ENCODE results near the gene CCDC71L. TPM values are rescaled to one million over a fixed set of nuclear protein-coding genes. Genes with fewer than 3 reads are reported as not detected.

The CCDC71L gene
- total and polyA plus RNA-seq, 5 donors from 2014 or later, result 3.5 to 19.3 (median 4.8) TPM

- Mint-ChIP-seq H3K4me3 (no peak overlapping the region), H3K27me3 (peaks cover 7% of the 10 kb centered on the region), H3K4me1 (no peaks in the 10 kb centered on the region), H3K36me3 (no peaks in the 10 kb centered on the region), H3K27ac (no peak overlapping the region), H3K9me3 (peaks cover 0 to 6% (median 1%) of the 10 kb centered on the region in 7 donors)
- ATAC-seq (ENCODE audit: low read depth in 2 of 2), result no peak
- Histone ChIP-seq H3K27me3 (ENCODE audit: control insufficient read depth, insufficient read depth, low read length) (peaks cover 2% of the 10 kb centered on the region), H3K4me3 (ENCODE audit: low read depth, low read length) (no peak overlapping the region), H3K36me3 (ENCODE audit: control insufficient read depth, insufficient read depth, low read length) (no peaks in the 10 kb centered on the region), H3K27ac (ENCODE audit: insufficient read depth, low read length, poor library complexity, severe bottlenecking) (no peak overlapping the region), H3K9me3 (ENCODE audit: control insufficient read depth in 2 of 2, low read length in 2 of 2) (no peaks in the 10 kb centered on the region), H3K4me1 (ENCODE audit: control insufficient read depth, insufficient read depth, low read length, poor library complexity, severe bottlenecking) (no peaks in the 10 kb centered on the region)
- no peak for DNase-seq
Observed at GRCh38 chr7:106613848-106614560, 47.0 kb downstream of the CCDC71L start.

- H3K27ac ChIP-seq (ENCODE audit: insufficient read depth, low read length, poor library complexity, severe bottlenecking), result no peak overlapping the region
- no peaks in the 10 kb centered on the region for H3K4me1 ChIP-seq (ENCODE audit: control insufficient read depth, insufficient read depth, low read length, poor library complexity, severe bottlenecking)
- peaks cover 2% of the 10 kb centered on the region for H3K27me3 ChIP-seq (ENCODE audit: control insufficient read depth, insufficient read depth, low read length)
- Mint-ChIP-seq H3K27ac (no peak overlapping the region), H3K9me3 (peaks cover 0 to 6% (median 1%) of the 10 kb centered on the region in 7 donors), H3K4me3 (no peak overlapping the region), H3K36me3 (no peaks in the 10 kb centered on the region), H3K4me1 (no peaks in the 10 kb centered on the region), H3K27me3 (peaks cover 13% of the 10 kb centered on the region)
- DNase-seq, result no peak
- H3K9me3 ChIP-seq (ENCODE audit: control insufficient read depth in 2 of 2, low read length in 2 of 2), result no peaks in the 10 kb centered on the region
- ATAC-seq (ENCODE audit: low read depth in 2 of 2), result no peak
- no peak overlapping the region for H3K4me3 ChIP-seq (ENCODE audit: low read depth, low read length)
- H3K36me3 ChIP-seq (ENCODE audit: control insufficient read depth, insufficient read depth, low read length), result no peaks in the 10 kb centered on the region
Observed at GRCh38 chr7:106613279-106613678, 47.7 kb downstream of the CCDC71L start.

- peaks cover 2% of the 10 kb centered on the region for H3K27me3 ChIP-seq (ENCODE audit: control insufficient read depth, insufficient read depth, low read length)
- no peaks in the 10 kb centered on the region for H3K9me3 ChIP-seq (ENCODE audit: control insufficient read depth in 2 of 2, low read length in 2 of 2)
- H3K36me3 ChIP-seq (ENCODE audit: control insufficient read depth, insufficient read depth, low read length), result no peaks in the 10 kb centered on the region
- ATAC-seq (ENCODE audit: low read depth in 2 of 2) (no peak), DNase-seq (no peak)
- no peaks in the 10 kb centered on the region for H3K4me1 ChIP-seq (ENCODE audit: control insufficient read depth, insufficient read depth, low read length, poor library complexity, severe bottlenecking)
- H3K9me3 Mint-ChIP-seq, result peaks cover 0 to 6% (median 1%) of the 10 kb centered on the region in 7 donors
- no peak overlapping the region for H3K27ac Mint-ChIP-seq
- no peaks in the 10 kb centered on the region for H3K4me1 Mint-ChIP-seq
- no peaks in the 10 kb centered on the region for H3K36me3 Mint-ChIP-seq
- H3K27me3 Mint-ChIP-seq, result peaks cover 13% of the 10 kb centered on the region
- no peak overlapping the region for H3K4me3 Mint-ChIP-seq
- no peak overlapping the region for H3K4me3 ChIP-seq (ENCODE audit: low read depth, low read length)
- H3K27ac ChIP-seq (ENCODE audit: insufficient read depth, low read length, poor library complexity, severe bottlenecking), result no peak overlapping the region
Observed at GRCh38 chr7:106612432-106612831, 48.5 kb downstream of the CCDC71L start.

GRCh38 chr7:106611911-106612310 lies 49.0 kb downstream of the CCDC71L start:
- ATAC-seq (ENCODE audit: low read depth in 2 of 2), result no peak

GRCh38 chr7:106610996-106611886 lies 49.7 kb downstream of the CCDC71L start:
- no peak for ATAC-seq (ENCODE audit: low read depth in 2 of 2)
- no peaks in the 10 kb centered on the region for H3K36me3 Mint-ChIP-seq
- H3K4me3 Mint-ChIP-seq, result no peak overlapping the region
- no peaks in the 10 kb centered on the region for H3K9me3 ChIP-seq (ENCODE audit: control insufficient read depth in 2 of 2, low read length in 2 of 2)
- H3K27ac ChIP-seq (ENCODE audit: insufficient read depth, low read length, poor library complexity, severe bottlenecking), result no peak overlapping the region
- H3K36me3 ChIP-seq (ENCODE audit: control insufficient read depth, insufficient read depth, low read length), result no peaks in the 10 kb centered on the region
- H3K4me3 ChIP-seq (ENCODE audit: low read depth, low read length), result no peak overlapping the region
- H3K4me1 Mint-ChIP-seq, result no peaks in the 10 kb centered on the region
- DNase-seq, result no peak
- peaks cover 2% of the 10 kb centered on the region for H3K27me3 ChIP-seq (ENCODE audit: control insufficient read depth, insufficient read depth, low read length)
- no peaks in the 10 kb centered on the region for H3K4me1 ChIP-seq (ENCODE audit: control insufficient read depth, insufficient read depth, low read length, poor library complexity, severe bottlenecking)
- peaks cover 0 to 6% (median 1%) of the 10 kb centered on the region in 7 donors for H3K9me3 Mint-ChIP-seq
- peaks cover 13% of the 10 kb centered on the region for H3K27me3 Mint-ChIP-seq
- H3K27ac Mint-ChIP-seq, result no peak overlapping the region

More at GRCh38 chr7:106611911-106612310, 49.0 kb downstream of the CCDC71L start:
- peaks cover 0 to 6% (median 1%) of the 10 kb centered on the region in 7 donors for H3K9me3 Mint-ChIP-seq
- H3K27ac Mint-ChIP-seq, result no peak overlapping the region
- no peaks in the 10 kb centered on the region for H3K36me3 Mint-ChIP-seq
- H3K9me3 ChIP-seq (ENCODE audit: control insufficient read depth in 2 of 2, low read length in 2 of 2), result no peaks in the 10 kb centered on the region
- no peak overlapping the region for H3K4me3 ChIP-seq (ENCODE audit: low read depth, low read length)
- H3K36me3 ChIP-seq (ENCODE audit: control insufficient read depth, insufficient read depth, low read length), result no peaks in the 10 kb centered on the region
- no peak overlapping the region for H3K27ac ChIP-seq (ENCODE audit: insufficient read depth, low read length, poor library complexity, severe bottlenecking)
- H3K4me1 ChIP-seq (ENCODE audit: control insufficient read depth, insufficient read depth, low read length, poor library complexity, severe bottlenecking), result no peaks in the 10 kb centered on the region
- H3K4me1 Mint-ChIP-seq, result no peaks in the 10 kb centered on the region
- no peak for DNase-seq
- H3K27me3 ChIP-seq (ENCODE audit: control insufficient read depth, insufficient read depth, low read length), result peaks cover 2% of the 10 kb centered on the region
- H3K27me3 Mint-ChIP-seq, result peaks cover 13% of the 10 kb centered on the region
- no peak overlapping the region for H3K4me3 Mint-ChIP-seq

GRCh38 chr7:106609416-106609815 lies 51.5 kb downstream of the CCDC71L start:
- no peak for DNase-seq

GRCh38 chr7:106608661-106609060 lies 52.3 kb downstream of the CCDC71L start:
- H3K36me3 Mint-ChIP-seq, result no peaks in the 10 kb centered on the region
- no peaks in the 10 kb centered on the region for H3K4me1 ChIP-seq (ENCODE audit: control insufficient read depth, insufficient read depth, low read length, poor library complexity, severe bottlenecking)
- H3K9me3 ChIP-seq (ENCODE audit: control insufficient read depth in 2 of 2, low read length in 2 of 2), result no peaks in the 10 kb centered on the region
- peaks cover 0 to 6% (median 1%) of the 10 kb centered on the region in 7 donors for H3K9me3 Mint-ChIP-seq
- H3K27ac ChIP-seq (ENCODE audit: insufficient read depth, low read length, poor library complexity, severe bottlenecking), result no peak overlapping the region
- peaks cover 2% of the 10 kb centered on the region for H3K27me3 ChIP-seq (ENCODE audit: control insufficient read depth, insufficient read depth, low read length)
- no peak overlapping the region for H3K4me3 Mint-ChIP-seq
- H3K27ac Mint-ChIP-seq, result no peak overlapping the region
- H3K4me1 Mint-ChIP-seq, result peaks cover 0 to 11% (median 1%) of the 10 kb centered on the region in 4 donors
- peaks cover 13% of the 10 kb centered on the region for H3K27me3 Mint-ChIP-seq
- no peak overlapping the region for H3K4me3 ChIP-seq (ENCODE audit: low read depth, low read length)
- ATAC-seq (ENCODE audit: low read depth in 2 of 2) (no peak), DNase-seq (no peak)
- no peaks in the 10 kb centered on the region for H3K36me3 ChIP-seq (ENCODE audit: control insufficient read depth, insufficient read depth, low read length)

More at GRCh38 chr7:106609416-106609815, 51.5 kb downstream of the CCDC71L start:
- Mint-ChIP-seq H3K27ac (no peak overlapping the region), H3K27me3 (peaks cover 13% of the 10 kb centered on the region), H3K4me1 (peaks cover 0 to 8% (median 0%) of the 10 kb centered on the region in 4 donors), H3K36me3 (no peaks in the 10 kb centered on the region), H3K4me3 (no peak overlapping the region), H3K9me3 (peaks cover 0 to 6% (median 1%) of the 10 kb centered on the region in 7 donors)
- H3K36me3 ChIP-seq (ENCODE audit: control insufficient read depth, insufficient read depth, low read length), result no peaks in the 10 kb centered on the region
- H3K4me1 ChIP-seq (ENCODE audit: control insufficient read depth, insufficient read depth, low read length, poor library complexity, severe bottlenecking), result no peaks in the 10 kb centered on the region
- H3K9me3 ChIP-seq (ENCODE audit: control insufficient read depth in 2 of 2, low read length in 2 of 2), result no peaks in the 10 kb centered on the region
- no peak overlapping the region for H3K27ac ChIP-seq (ENCODE audit: insufficient read depth, low read length, poor library complexity, severe bottlenecking)
- H3K27me3 ChIP-seq (ENCODE audit: control insufficient read depth, insufficient read depth, low read length), result peaks cover 2% of the 10 kb centered on the region
- H3K4me3 ChIP-seq (ENCODE audit: low read depth, low read length), result no peak overlapping the region
- ATAC-seq (ENCODE audit: low read depth in 2 of 2), result no peak
